Stimulated activated memory B cell treated with anti-CD40 and anti-IgM and Interleukin-4, amounts not matched to agents 10 μg/mL and 1 μg/mL and 100 μg/mL, for 72 hours (primary cell): ENCODE data around the gene HOXC10.

ENCODE experiments used
- ATAC-seq: fragments of 150-1000 bp; cut with Tn5 transposase; 2 replicates; pipeline ENCODE4 v1.10.0; 2021
- H3K27ac Mint-ChIP-seq: one replicate; pipeline ENCODE4 v1.8.0; 2022; ENCODE audit warnings: mild to moderate bottlenecking, mixed read lengths
- H3K27me3 Mint-ChIP-seq: one replicate; pipeline ENCODE4 v1.8.0; 2022; ENCODE audit warnings: mixed read lengths
- H3K36me3 Mint-ChIP-seq: one replicate; pipeline ENCODE4 v1.8.0; 2022; ENCODE audit warnings: mixed read lengths
- H3K4me1 Mint-ChIP-seq: one replicate; pipeline ENCODE4 v1.8.0; 2022; ENCODE audit warnings: mixed read lengths
- H3K4me3 Mint-ChIP-seq: one replicate; pipeline ENCODE4 v1.8.0; 2022; ENCODE audit warnings: mild to moderate bottlenecking, moderate library complexity, mixed read lengths
- H3K9me3 Mint-ChIP-seq: one replicate; pipeline ENCODE4 v1.8.0; 2022; ENCODE audit warnings: mixed read lengths

Gene HOXC10

DNA sequence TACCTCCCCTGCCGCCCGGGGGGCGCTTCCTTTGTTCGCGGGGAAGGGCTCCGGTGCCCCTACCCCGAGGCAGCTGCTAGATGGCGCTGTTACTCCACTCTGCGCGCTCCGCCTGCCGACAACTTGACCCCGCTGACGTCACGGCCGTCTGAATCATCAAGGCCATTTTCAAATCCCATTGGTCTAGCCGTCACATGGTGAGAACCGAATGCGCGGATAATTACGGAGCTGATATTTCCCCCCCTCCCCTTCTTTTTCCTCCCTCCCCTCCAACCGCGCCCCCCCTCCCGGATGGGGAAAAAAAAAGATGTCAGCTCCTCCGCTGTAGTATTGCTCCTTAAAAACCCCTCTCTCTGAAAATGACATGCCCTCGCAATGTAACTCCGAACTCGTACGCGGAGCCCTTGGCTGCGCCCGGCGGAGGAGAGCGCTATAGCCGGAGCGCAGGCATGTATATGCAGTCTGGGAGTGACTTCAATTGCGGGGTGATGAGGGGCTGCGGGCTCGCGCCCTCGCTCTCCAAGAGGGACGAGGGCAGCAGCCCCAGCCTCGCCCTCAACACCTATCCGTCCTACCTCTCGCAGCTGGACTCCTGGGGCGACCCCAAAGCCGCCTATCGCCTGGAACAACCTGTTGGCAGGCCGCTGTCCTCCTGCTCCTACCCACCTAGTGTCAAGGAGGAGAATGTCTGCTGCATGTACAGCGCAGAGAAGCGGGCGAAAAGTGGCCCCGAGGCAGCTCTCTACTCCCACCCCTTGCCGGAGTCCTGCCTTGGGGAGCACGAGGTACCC lies at the start of gene HOXC10:
TSS of gene HOXC10 (plus strand) at position 246 of the 791 bp plus-strand sequence. CDS start at position 360, 114 bp downstream.
- no peak within 1 kb of the TSS for H3K27ac Mint-ChIP-seq
- no peaks in the 10 kb centered on the region for H3K9me3 Mint-ChIP-seq
- H3K4me1 Mint-ChIP-seq: peaks cover 41% of the 10 kb centered on the region
- no peak for ATAC-seq
- peak within 1 kb of the TSS; percentile 38 for H3K4me3 Mint-ChIP-seq
- H3K36me3 Mint-ChIP-seq: no peaks in the 10 kb centered on the region
- peaks cover 100% of the 10 kb centered on the region for H3K27me3 Mint-ChIP-seq

DNA sequence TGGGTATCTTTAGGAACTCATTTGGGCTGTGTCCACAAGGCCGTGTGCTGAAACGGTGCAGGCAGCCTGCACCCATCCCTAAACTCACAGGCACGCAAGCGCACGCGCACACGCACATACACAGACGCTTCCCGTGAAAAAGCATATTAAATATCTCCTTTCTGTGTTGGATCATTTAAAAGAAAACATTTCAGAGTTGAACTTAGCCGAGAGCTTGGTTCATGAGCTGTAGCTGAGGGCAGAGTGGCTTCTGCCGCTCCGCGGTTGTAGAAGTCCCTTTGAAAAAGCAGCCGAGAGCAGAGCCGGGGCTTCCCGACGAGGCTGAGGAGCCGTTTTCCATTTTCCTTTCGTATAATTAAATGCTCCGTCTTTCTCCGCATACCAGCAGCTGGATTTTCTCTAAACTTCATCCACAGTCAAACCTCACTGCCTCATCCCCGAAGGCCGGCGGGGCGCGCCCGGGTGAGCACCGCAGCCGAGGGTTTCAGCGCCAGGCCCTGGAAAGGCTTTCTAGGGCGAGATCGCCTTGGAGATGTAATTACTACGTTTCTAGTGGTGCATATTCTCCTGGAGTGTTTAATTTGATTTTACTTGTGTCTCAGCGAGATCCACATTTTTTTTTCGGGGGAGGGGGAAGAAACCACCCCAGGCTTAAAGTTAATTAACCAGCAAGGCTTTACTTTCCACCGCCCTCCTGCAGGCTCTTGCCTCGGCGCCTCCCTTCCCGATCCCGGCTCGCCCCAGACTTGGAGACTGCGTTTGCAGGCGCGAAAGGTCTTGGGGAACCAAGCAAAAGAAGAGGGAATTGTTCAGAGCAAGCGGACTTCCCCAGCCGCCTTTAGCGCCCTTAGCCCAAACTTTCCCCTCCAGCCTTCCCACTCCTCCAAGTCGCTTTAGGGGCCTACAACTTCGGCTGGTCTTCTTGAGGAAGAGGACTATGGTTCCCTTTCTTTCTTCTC lies 49.3 kb upstream of the HOXC10 start:
- Mint-ChIP-seq H3K4me1 (peaks cover 12% of the 10 kb centered on the region), H3K4me3 (peak overlapping the region; percentile 57), H3K9me3 (no peaks in the 10 kb centered on the region), H3K27ac (no peak overlapping the region), H3K36me3 (no peaks in the 10 kb centered on the region), H3K27me3 (peaks cover 82% of the 10 kb centered on the region)
- ATAC-seq: no peak

DNA sequence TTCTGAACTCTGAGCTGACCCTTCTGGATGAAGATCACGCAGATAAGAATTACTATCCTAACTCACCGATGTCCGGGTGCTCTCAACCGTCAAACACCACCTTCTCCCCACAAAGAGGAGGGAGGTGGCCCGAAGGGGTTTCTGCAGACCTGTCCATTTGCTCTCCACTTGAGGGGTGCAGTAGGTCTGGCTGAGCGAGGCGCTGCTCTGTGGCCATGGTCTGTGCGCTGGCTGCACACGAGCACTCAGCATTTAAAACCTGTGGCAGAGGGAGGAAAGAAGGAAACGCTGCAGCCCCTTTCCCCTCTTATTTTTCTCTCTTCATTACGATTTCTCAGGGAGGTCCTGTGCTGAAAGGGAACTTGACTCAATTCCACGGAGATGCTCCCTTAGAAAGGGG lies 47.8 kb upstream of the HOXC10 start:
- Mint-ChIP-seq H3K4me1 (peaks cover 12% of the 10 kb centered on the region), H3K4me3 (no peak overlapping the region), H3K9me3 (no peaks in the 10 kb centered on the region), H3K36me3 (no peaks in the 10 kb centered on the region), H3K27ac (no peak overlapping the region), H3K27me3 (peaks cover 93% of the 10 kb centered on the region)
- ATAC-seq: no peak

GRCh38 chr12:53937596-53938325 lies 47.2 kb upstream of the HOXC10 start:
- H3K36me3 Mint-ChIP-seq: no peaks in the 10 kb centered on the region
- no peak for ATAC-seq
- H3K27me3 Mint-ChIP-seq: peaks cover 93% of the 10 kb centered on the region
- H3K9me3 Mint-ChIP-seq: no peaks in the 10 kb centered on the region
- H3K4me3 Mint-ChIP-seq: no peak overlapping the region
- no peak overlapping the region for H3K27ac Mint-ChIP-seq
- peaks cover 12% of the 10 kb centered on the region for H3K4me1 Mint-ChIP-seq

DNA sequence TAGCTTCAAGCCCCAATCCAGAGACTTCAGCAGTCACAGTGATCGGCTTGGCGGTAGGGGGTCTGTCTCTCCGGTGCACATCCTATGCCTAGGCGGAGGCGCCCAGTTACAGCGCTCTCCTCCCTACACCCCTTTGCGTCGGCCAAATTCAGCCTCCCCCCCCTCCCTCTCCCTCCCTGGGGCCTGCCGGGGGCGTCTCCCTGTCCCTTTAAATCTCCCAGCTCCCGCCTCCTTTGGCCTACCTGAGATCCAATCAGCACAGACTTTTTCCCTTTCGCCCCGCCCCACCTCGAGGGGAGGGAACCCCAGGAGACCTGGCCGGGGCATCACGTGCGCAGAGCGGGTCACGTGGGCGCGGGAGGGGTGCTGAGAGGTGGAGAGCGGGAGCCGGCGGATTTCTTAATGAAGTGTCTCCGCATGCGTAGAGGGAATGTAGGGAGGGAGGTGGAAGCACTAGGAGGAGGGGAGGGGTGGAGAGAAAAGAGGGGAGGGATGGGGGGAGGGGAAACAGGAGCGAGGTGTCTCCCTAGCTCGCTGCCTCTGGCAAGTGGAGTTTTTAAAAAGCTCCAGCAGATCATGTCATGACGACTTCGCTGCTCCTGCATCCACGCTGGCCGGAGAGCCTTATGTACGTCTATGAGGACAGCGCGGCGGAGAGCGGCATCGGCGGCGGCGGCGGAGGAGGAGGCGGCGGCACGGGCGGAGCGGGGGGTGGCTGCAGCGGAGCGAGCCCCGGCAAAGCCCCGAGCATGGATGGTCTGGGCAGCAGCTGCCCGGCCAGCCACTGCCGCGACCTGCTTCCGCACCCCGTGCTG lies 46.4 kb upstream of the HOXC10 start, which contains the start of gene HOXC13:
TSS of gene HOXC13 (plus strand) at position 506 of the 815 bp plus-strand sequence. CDS start at position 582, 76 bp downstream.
- Mint-ChIP-seq H3K4me1 (peaks cover 12% of the 10 kb centered on the region), H3K27ac (no peak within 1 kb of the TSS), H3K4me3 (no peak within 1 kb of the TSS), H3K36me3 (no peaks in the 10 kb centered on the region), H3K27me3 (peaks cover 93% of the 10 kb centered on the region), H3K9me3 (no peaks in the 10 kb centered on the region)
- ATAC-seq: no peak

DNA sequence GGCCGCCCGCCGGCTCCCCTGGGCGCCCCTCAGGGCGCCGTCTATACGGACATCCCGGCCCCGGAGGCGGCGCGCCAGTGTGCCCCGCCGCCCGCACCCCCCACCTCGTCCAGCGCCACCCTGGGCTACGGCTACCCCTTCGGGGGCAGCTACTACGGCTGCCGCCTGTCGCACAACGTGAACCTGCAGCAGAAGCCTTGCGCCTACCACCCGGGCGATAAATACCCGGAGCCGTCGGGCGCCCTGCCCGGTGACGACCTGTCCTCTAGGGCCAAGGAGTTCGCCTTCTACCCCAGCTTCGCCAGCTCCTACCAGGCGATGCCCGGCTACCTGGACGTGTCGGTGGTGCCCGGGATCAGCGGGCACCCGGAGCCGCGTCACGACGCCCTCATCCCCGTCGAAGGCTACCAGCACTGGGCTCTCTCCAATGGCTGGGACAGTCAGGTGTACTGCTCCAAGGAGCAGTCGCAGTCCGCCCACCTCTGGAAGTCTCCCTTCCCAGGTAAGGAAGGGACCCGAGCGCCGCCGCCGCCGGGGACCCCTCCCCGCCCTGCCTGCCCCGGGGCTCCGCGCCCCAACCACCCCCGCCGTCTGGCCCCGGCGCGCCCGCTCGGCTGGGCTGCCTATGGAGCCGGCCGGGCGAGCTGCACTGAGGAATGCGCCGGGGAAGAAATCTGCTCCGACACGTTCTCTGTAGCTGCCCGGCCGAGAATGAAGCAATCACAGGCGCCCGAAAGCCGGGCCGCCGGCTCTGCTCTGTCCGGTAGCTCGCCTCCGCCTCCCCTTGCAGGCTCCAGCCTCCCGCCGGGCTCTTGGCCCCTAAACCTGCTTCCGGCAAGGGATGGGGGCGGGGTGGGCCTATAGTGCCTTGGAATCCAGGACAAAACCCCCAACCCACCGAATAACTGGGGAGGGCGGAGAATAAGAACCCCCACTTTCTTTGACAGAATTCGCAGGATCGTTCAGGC lies 45.5 kb upstream of the HOXC10 start:
- Mint-ChIP-seq H3K9me3 (no peaks in the 10 kb centered on the region), H3K36me3 (no peaks in the 10 kb centered on the region), H3K4me3 (no peak overlapping the region), H3K27me3 (peaks cover 93% of the 10 kb centered on the region), H3K4me1 (peaks cover 12% of the 10 kb centered on the region), H3K27ac (no peak overlapping the region)
- no peak for ATAC-seq

DNA sequence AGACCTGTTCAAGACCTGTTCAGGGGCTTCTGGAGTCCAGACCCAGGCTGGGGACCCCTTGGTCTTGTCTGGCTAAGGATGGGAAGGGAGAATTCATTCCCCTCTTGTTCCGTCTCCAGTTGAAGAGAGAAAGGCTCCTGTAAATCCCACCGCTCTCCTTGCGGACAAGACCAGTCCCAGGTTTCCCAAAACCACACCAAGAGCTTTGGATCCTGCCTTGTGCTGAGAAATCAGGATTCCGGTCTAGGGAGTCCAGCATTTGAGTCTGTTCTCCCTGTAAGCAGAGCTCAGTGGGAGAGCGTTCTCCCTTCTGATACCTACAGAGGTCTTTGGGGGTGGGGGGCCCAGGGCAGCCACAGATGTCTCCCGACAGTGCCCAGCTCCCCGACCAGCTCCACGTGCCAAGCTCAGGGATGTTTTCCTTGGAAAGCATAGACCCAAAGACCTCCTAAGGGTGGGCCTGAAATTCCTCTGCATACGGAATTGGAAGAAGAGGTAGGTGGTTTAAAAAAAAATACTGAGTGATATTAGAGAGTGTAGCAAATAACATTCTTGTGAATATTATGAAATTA lies 44.4 kb upstream of the HOXC10 start:
- no peaks in the 10 kb centered on the region for H3K9me3 Mint-ChIP-seq
- no peaks in the 10 kb centered on the region for H3K36me3 Mint-ChIP-seq
- H3K27ac Mint-ChIP-seq: no peak overlapping the region
- H3K27me3 Mint-ChIP-seq: peaks cover 93% of the 10 kb centered on the region
- ATAC-seq: no peak
- peaks cover 13% of the 10 kb centered on the region for H3K4me1 Mint-ChIP-seq
- no peak overlapping the region for H3K4me3 Mint-ChIP-seq

DNA sequence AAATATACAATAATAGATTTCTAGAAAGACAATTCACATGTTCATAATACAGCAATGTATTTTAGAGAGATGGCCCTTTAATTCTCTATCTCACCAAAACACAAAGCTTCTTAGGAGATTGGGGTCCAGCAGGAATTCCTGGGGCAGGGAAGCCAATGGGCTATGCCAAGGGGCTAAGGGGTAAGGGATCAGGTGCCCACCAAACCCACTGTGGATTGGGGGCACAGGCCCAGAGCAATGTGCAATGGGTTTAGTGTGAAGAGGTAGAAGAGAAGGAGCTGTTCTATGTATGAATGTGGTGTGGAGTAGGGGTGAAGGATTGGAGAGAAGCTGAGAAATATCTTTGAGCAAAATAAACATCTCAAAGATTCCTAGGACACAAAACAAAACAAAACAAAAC lies 43.8 kb upstream of the HOXC10 start:
- Mint-ChIP-seq H3K36me3 (no peaks in the 10 kb centered on the region), H3K4me1 (peaks cover 7% of the 10 kb centered on the region), H3K27ac (no peak overlapping the region), H3K9me3 (no peaks in the 10 kb centered on the region), H3K4me3 (no peak overlapping the region), H3K27me3 (peaks cover 93% of the 10 kb centered on the region)
- ATAC-seq: no peak

DNA sequence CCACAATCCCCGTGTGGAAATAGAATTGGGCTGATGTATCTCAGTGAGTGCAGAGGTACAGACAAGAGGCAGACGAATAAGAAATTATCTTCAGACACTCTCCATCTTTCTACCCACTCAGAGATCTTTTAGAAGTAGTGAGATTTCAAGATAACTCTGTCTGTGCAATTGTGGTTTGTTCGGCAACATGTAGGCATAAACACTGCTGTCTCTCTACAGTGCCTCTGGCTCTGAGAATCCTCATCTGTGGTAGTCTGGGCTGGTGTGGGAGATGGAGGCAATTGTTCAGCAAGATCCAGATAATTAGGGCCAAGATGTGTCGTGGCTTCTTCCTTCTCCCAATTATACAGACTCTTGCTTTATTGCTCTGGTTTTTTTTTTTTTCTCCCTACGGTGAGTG lies 43.2 kb upstream of the HOXC10 start:
- Mint-ChIP-seq H3K36me3 (no peaks in the 10 kb centered on the region), H3K9me3 (no peaks in the 10 kb centered on the region), H3K27ac (no peak overlapping the region), H3K4me3 (no peak overlapping the region), H3K27me3 (peaks cover 93% of the 10 kb centered on the region), H3K4me1 (peaks cover 7% of the 10 kb centered on the region)
- ATAC-seq: no peak

GRCh38 chr12:53942467-53942997 lies 42.4 kb upstream of the HOXC10 start:
- no peaks in the 10 kb centered on the region for H3K9me3 Mint-ChIP-seq
- no peak overlapping the region for H3K4me3 Mint-ChIP-seq
- no peak for ATAC-seq
- peaks cover 7% of the 10 kb centered on the region for H3K4me1 Mint-ChIP-seq
- H3K36me3 Mint-ChIP-seq: no peaks in the 10 kb centered on the region
- no peak overlapping the region for H3K27ac Mint-ChIP-seq
- peaks cover 87% of the 10 kb centered on the region for H3K27me3 Mint-ChIP-seq

DNA sequence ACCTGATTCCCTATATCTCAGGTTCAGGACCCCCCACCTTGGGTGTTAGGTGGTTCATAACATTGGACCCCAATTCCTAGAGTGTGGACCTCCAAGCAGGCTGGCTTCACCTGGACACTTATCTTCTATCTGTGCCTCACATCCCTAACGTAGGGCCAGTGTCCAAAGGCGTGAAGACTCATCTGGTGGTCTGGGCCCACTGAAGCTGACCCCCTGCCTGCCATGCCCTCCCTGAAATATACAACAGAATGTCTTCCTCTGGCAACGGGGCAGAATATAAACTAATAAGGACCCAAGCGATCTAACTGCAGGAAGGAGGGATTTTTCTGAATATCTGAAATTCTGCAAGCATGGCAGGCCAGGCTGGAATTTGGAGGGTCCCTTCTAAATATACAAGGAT lies 40.7 kb upstream of the HOXC10 start:
- no peak for ATAC-seq
- H3K27ac Mint-ChIP-seq: no peak overlapping the region
- H3K27me3 Mint-ChIP-seq: peaks cover 93% of the 10 kb centered on the region
- no peaks in the 10 kb centered on the region for H3K36me3 Mint-ChIP-seq
- no peak overlapping the region for H3K4me3 Mint-ChIP-seq
- H3K4me1 Mint-ChIP-seq: peaks cover 7% of the 10 kb centered on the region
- no peaks in the 10 kb centered on the region for H3K9me3 Mint-ChIP-seq

- peaks cover 7% of the 10 kb centered on the region for H3K4me1 Mint-ChIP-seq
- H3K36me3 Mint-ChIP-seq: no peaks in the 10 kb centered on the region
- H3K27ac Mint-ChIP-seq: no peak overlapping the region
- peaks cover 94% of the 10 kb centered on the region for H3K27me3 Mint-ChIP-seq
- no peaks in the 10 kb centered on the region for H3K9me3 Mint-ChIP-seq
- H3K4me3 Mint-ChIP-seq: no peak overlapping the region
- ATAC-seq: no peak
Observed at GRCh38 chr12:53944907-53945847, 39.8 kb upstream of the HOXC10 start.
